ENCODE measurements around the gene NKAIN4.

NKAIN4 gene

GRCh38 chr20:63196768-63197470 is 57.3 kb downstream of the NKAIN4 start:
- DNase-seq (ENCODE audit: low read depth in 2 of 2, low spot score in 1 of 2): no peak

- DNase-seq (ENCODE audit: low read depth in 2 of 2, low spot score in 1 of 2): no peak
Measured at GRCh38 chr20:63194797-63195173, 59.5 kb downstream of the NKAIN4 start.

GRCh38 chr20:63194007-63194796 is 60.1 kb downstream of the NKAIN4 start:
- no peak for DNase-seq (ENCODE audit: low read depth in 2 of 2, low spot score in 1 of 2)

GRCh38 chr20:63192721-63193120 is 61.5 kb downstream of the NKAIN4 start:
- DNase-seq (ENCODE audit: low read depth in 2 of 2, low spot score in 1 of 2): no peak

- no peak for DNase-seq (ENCODE audit: low read depth in 2 of 2, low spot score in 1 of 2)
Measured at GRCh38 chr20:63191400-63191799, 62.9 kb downstream of the NKAIN4 start.

- no peak for DNase-seq (ENCODE audit: low read depth in 2 of 2, low spot score in 1 of 2)
Measured at GRCh38 chr20:63190828-63191227, 63.4 kb downstream of the NKAIN4 start.

All from stimulated activated CD8-positive, alpha-beta memory T cell treated with anti-CD3 and anti-CD28 coated beads, Interleukin-4, amount 100 ng/mL, for 4 hours (primary cell).